ENCODE measurements around the gene GMPR2.

GMPR2 gene

DNA sequence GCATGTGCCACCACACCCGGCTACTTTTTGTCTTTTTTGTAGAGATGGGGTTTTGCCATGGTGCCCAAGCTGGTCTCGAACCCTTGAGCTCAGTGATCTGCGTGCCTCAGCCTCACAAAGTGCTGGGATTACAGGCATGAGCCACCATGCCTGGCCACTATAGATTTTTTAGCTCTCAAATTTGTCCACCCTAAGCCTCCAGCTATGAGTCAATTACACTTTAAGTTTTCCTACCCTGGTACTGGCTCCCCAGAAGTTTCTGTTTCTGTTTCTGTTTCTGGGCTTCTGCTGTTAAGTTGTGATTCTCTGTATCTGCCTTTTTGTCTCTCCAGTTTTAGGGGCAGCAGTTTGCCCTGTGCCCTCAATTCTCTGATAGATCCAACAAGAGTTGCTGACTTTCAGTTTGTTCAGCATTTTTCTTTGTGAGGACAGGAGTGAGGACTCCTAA is 14.1 kb downstream of the GMPR2 start:
- H3K4me3 ChIP-seq (ENCODE audit: low read depth, low read length): no peak overlapping the region
- TF ChIP-seq MYC (IDR thresholded peaks at IDR 0.05; ENCODE audit: low read depth, low read length): no peak
- TF ChIP-seq, protein P1, sequence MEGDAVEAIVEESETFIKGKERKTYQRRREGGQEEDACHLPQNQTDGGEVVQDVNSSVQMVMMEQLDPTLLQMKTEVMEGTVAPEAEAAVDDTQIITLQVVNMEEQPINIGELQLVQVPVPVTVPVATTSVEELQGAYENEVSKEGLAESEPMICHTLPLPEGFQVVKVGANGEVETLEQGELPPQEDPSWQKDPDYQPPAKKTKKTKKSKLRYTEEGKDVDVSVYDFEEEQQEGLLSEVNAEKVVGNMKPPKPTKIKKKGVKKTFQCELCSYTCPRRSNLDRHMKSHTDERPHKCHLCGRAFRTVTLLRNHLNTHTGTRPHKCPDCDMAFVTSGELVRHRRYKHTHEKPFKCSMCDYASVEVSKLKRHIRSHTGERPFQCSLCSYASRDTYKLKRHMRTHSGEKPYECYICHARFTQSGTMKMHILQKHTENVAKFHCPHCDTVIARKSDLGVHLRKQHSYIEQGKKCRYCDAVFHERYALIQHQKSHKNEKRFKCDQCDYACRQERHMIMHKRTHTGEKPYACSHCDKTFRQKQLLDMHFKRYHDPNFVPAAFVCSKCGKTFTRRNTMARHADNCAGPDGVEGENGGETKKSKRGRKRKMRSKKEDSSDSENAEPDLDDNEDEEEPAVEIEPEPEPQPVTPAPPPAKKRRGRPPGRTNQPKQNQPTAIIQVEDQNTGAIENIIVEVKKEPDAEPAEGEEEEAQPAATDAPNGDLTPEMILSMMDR (IDR thresholded peaks at IDR 0.05; ENCODE audit: low read depth, low read length): no peak
- TF ChIP-seq, protein P2, sequence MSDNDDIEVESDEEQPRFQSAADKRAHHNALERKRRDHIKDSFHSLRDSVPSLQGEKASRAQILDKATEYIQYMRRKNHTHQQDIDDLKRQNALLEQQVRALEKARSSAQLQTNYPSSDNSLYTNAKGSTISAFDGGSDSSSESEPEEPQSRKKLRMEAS (IDR thresholded peaks at IDR 0.05; ENCODE audit: low read depth, low read length): no peak
- TF ChIP-seq POLR2A (IDR thresholded peaks at IDR 0.05; ENCODE audit: extremely low read depth, insufficient read length): no peak
- DNase-seq (ENCODE audit: low read depth): no peak

DNA sequence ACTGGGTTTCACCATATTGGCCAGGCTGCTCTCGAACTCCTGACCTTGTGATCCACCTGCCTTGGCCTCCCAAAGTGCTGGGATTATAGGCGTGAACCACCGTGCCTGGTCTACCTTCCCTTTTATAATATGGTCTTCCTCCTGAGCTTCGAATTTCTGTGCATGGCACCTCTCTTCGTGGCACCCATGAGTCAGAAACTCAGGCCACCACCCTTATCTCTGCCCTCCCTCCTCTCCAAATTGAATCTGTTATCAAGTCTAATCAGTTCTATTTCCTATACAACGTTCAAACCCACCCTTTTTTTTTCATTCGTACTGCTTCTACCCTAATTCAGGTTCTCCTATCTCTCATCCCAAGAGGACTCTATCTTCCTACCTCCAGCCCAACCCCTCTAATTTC is 14.7 kb downstream of the GMPR2 start:
- TF ChIP-seq MYC (IDR thresholded peaks at IDR 0.05; ENCODE audit: low read depth, low read length) (no peak), POLR2A (IDR thresholded peaks at IDR 0.05; ENCODE audit: extremely low read depth, insufficient read length) (no peak)
- TF ChIP-seq, protein P1 (IDR thresholded peaks at IDR 0.05; ENCODE audit: low read depth, low read length): no peak
- no peak for DNase-seq (ENCODE audit: low read depth)
- no peak overlapping the region for H3K4me3 ChIP-seq (ENCODE audit: low read depth, low read length)

DNA sequence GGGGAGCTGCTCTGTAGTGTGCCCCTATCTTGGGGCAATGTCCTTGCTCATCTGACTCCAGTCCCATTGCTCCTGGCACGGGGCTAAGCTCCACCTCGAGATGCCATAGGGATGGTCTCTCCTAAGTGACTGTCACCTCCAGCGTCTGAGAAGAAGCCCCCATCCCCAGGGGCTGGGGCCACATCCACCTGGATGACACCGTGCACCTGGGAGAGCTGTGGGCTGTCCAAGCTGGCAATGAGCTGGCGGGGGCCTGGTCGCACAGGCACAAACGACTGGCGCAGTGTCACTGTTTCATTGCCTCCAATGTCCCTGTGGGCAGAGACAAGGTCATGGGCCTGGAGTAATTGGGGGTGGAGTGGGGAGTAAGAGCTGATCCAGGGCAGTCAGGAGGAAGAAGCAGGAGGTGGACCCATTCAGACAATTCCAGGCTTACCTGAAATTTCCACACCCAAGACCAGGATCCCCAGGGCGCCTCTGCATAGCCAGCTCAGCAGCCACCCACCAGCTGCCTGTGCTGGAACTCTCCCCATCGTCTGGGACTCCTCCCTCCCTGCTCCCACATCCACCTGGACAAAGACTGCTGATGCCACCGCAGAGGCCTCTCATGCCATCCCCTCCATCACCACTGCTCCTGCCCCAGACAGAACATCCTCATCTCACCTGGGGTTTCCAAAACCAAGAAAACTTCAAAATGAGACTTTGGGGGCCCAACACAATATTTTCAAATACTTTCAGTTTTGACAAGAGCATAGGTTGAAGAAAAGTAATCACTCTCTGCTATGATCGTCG is 16.7 kb downstream of the GMPR2 start:
- no peak overlapping the region for H3K4me3 ChIP-seq (ENCODE audit: low read depth, low read length)
- TF ChIP-seq, protein P2 (IDR thresholded peaks at IDR 0.05; ENCODE audit: low read depth, low read length): no peak
- TF ChIP-seq, protein P1 (IDR thresholded peaks at IDR 0.05; ENCODE audit: low read depth, low read length): no peak
- no peak for TF ChIP-seq MYC (IDR thresholded peaks at IDR 0.05; ENCODE audit: low read depth, low read length)
- TF ChIP-seq POLR2A (IDR thresholded peaks at IDR 0.05; ENCODE audit: extremely low read depth, insufficient read length): no peak
- no peak for DNase-seq (ENCODE audit: low read depth)

DNA sequence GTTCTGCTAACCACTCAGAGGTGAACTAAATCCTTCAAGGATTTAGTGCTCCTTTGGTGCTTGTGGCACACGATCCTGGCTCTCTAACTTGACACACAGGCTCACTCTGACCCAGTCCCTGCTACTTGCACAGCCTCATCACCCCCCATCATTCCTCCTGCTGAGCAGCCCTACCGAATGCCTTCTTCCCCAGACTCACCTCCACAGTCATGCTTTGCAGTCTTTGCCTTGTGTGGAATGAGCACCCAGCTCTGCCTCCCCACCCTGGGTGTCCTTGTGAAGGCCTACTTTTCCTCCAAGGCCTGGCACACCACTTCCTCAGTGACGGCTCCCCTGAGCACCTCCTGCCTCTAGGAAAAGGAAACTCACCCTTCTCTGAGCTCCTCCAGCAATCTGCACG is 17.6 kb downstream of the GMPR2 start:
- H3K4me3 ChIP-seq (ENCODE audit: low read depth, low read length): no peak overlapping the region
- DNase-seq (ENCODE audit: low read depth): no peak
- TF ChIP-seq, protein P2 (IDR thresholded peaks at IDR 0.05; ENCODE audit: low read depth, low read length): no peak
- no peak for TF ChIP-seq POLR2A (IDR thresholded peaks at IDR 0.05; ENCODE audit: extremely low read depth, insufficient read length)
- TF ChIP-seq, protein P1 (IDR thresholded peaks at IDR 0.05; ENCODE audit: low read depth, low read length): no peak
- no peak for TF ChIP-seq MYC (IDR thresholded peaks at IDR 0.05; ENCODE audit: low read depth, low read length)

DNA sequence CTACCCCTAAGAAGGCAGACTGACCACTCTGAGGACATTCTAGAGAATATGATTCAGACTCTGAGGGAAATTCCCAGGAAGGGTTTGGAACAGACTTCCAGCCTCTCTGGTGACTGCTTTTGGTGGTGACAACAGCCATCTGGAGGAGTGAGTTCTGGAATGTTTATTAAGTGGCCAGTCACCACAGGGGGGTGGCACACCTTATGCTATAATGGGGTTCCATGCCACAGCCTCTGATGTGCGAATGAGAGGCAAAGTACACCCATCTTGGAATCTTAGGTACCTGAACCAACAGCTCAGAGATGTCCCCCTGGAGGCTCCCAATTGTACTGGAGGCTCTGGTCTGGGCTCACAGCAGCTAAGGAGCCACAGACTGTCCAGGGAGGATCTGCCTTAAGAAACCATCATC is 19.2 kb downstream of the GMPR2 start:
- DNase-seq (ENCODE audit: low read depth): no peak
- TF ChIP-seq, protein P2 (IDR thresholded peaks at IDR 0.05; ENCODE audit: low read depth, low read length): no peak
- no peak for TF ChIP-seq POLR2A (IDR thresholded peaks at IDR 0.05; ENCODE audit: extremely low read depth, insufficient read length)
- no peak for TF ChIP-seq MYC (IDR thresholded peaks at IDR 0.05; ENCODE audit: low read depth, low read length)
- no peak overlapping the region for H3K4me3 ChIP-seq (ENCODE audit: low read depth, low read length)

DNA sequence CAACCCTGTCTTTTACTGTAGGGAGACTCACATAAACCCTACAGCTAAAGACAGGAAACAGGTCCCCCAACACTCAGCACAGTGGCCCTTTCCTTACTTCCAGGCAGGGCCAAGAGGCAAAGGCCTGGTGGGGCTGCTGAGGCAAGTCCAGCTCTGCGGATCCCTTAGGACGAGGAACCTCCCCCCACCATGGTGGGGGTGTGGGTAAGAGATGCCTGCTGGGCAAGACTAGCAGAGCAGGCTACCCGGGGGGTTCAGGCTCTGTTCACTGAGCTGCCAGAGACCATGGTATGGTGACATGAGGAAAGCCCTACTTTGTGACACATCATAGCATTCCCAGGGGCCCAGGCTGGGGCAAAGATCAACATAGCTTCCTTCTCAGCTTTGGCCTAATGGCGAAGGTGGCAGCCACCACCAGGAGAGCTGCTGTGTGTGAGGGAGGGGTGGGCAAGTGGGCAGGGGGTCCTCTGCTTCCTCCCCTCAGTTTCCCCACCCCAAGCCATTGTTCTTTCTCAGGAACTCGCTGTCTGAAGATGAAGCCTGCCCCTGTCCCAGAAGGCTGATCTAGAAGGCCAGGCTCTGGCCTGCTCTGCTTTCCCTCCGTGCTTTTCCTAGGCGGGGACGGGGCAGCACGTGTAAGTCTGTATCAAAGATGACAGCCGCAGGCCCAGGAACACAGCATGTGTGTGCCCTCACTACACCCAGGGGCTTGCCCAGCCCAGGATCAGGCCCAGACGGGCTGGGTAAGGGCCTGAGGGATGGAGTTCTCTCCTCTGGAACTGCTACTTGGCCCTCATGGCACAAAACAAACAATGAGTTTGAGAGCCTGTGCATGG is 19.8 kb downstream of the GMPR2 start:
- no peak for TF ChIP-seq POLR2A (IDR thresholded peaks at IDR 0.05; ENCODE audit: extremely low read depth, insufficient read length)
- TF ChIP-seq, protein P2 (IDR thresholded peaks at IDR 0.05; ENCODE audit: low read depth, low read length): no peak
- TF ChIP-seq, protein P1 (IDR thresholded peaks at IDR 0.05; ENCODE audit: low read depth, low read length): no peak
- TF ChIP-seq MYC (IDR thresholded peaks at IDR 0.05; ENCODE audit: low read depth, low read length): no peak
- no peak overlapping the region for H3K4me3 ChIP-seq (ENCODE audit: low read depth, low read length)
- no peak for DNase-seq (ENCODE audit: low read depth)
